NCI-H2196 treated with DMSO at 0.1 percent for 48 hours (cell line): ENCODE results near the gene NCAM1.
A peak's percentile ranks its signal among the peaks of the same experiment; 100 is the strongest.

ENCODE experiments used
- DNase-seq: peaks from one replicate; lab custom pipeline; 2025; ENCODE audit not compliant: unreplicated experiment; lab: John Stamatoyannopoulos, UW

NCAM1 gene

DNA sequence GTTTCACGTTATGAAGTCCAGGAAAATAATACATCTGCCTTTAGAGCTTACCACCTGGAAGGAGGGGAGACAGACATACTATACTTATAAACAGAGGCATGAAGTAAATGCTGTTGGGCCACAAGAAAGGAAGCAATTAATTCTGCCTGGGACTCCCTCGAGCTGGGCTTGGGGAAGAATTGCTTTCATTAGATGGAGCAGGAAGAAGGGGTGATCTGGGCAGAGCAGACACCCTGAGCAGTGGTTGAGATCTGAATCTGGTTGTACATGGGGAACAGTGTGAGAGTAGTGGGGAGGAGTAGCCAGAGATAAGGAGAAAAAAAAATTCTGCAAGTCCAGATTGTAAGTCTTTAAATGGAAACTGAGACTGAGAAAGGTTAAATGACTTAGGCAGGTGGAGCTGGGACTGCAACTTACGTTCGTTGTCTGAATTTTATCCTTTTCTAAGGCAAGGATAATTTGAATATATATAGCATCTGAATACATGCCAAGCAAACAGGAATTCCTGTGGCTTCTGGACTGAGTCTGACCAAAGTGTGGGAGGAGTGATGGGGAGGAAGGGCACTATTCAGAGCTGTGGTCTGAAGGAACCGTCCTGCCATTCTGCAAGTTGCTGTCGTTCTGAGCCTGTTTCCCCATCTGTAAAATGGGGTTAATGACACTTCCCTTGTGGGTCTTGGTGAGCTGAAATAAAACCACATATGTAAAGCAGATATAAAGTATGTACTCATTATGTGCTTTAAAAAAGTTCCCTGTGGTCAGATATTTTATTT lies 7.9 kb downstream of the NCAM1 start:
- DNase-seq: no peak

DNA sequence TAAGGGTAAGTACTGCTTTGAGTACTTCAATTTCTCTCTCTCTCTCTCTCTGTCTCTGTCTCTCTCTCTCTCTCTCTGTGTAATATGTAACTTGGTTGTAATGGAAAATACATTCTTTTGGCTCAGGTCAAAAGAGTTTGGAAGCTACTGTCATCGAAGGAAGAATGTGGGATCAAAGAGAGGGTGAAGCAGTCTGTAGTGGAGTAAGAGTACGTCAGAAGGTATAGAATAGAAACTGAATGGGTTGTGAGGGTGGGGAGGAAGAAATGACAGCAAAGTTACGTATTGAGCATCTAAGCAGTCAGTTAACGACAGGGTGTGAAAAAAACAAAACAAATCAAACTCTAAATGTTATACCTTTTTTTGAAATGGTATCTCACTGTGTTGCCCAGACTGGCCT lies 10.0 kb downstream of the NCAM1 start:
- DNase-seq: no peak

DNA sequence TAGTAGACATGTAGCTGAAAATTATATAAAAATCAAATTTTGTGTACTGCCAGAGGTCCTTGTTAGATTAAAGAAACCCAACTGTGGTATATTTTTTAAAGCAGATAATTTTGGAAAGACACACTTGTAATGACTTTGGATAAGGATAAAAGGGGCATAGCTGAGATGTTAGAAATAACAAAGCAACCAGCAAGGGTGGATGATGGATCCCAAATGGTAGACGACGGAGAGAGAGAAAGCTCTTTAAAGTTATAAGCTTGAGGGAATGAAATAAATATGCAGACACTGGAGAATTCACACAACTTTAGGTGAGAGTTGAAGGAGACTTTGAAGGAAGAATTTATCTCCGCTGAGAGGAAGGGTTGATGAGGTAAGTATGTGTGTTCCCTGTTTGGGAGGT lies 10.6 kb downstream of the NCAM1 start:
- no peak for DNase-seq

DNA sequence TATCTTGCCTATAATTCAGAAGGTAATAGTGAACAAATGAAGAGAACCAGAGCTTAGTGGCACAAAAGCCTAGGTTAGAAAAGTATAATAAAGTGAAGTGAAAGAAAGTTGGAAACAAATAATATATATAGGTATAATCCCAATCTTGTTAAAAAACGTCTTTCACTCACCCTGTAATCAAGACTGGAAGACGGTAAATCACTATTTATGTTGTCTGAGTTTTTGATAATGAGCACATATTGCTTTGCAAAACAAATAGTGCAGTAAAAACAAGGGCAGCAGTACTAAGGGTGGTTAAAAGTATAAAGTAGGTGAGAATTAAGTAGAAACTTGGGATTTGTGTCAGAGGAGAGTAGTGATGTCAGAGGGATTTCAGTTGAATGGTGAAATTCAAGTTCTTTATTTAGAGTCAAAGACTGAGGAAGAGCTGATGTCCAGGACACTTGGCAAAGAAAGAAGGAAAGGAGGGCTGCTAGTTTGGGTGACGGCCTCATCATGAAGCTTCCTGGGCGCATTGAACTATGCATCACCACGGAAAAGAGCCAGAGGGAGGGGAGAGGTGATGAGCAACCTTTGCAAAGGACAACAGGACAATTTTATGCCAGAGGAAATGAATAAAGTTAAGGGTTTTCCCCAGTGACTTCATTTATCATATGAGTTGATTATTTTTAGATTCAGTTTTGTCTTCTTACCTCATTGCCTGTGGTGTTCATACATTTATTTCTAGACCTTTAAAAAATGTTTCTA lies 11.4 kb downstream of the NCAM1 start:
- no peak for DNase-seq

- no peak for DNase-seq
Observed at GRCh38 chr11:112975051-112975450, 13.8 kb downstream of the NCAM1 start.

- DNase-seq: no peak
Observed at GRCh38 chr11:112975493-112975892, 14.3 kb downstream of the NCAM1 start.

DNA sequence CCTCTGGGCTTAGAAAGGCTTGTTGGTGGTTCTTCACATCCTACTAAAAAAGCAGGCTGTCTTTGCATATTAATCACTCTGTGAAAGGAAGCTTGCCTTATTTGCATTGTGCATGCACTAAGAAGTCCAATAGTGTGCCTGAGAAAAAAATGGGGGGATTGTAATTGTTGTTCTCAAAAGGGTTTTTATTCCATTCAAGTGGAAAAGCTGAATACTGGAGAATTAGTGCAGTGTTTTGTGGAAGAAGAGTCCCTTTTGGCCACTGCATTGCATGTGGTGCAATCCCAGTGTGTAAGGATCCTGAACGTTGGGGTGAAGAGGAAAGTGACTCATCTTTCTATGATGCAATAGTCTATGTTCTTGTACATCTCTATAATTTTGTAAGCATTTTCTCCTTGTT lies 16.5 kb downstream of the NCAM1 start:
- DNase-seq: no peak

- DNase-seq: peak; percentile 50
Observed at GRCh38 chr11:112983887-112984286, 22.7 kb downstream of the NCAM1 start.

- DNase-seq: no peak
Observed at GRCh38 chr11:112989198-112989597, 28.0 kb downstream of the NCAM1 start.

DNA sequence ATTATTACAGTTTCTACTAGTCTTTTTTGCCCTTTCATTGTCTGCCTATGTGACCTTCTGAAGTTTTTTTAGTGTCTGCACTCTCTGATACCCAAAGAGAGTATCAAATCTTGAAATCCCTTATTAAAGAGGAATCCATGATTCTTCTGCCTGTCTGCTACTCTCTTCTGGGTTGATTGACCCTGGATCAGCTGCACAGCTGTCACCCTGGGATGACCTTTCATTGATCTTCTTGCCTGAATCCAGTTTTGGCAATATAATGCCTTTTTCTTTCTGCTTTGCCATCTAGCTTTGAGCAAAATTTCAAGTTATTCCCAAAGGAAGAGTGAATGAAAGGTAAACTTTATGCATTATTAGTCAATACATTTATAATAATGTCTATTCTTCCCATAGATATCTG lies 32.6 kb downstream of the NCAM1 start:
- no peak for DNase-seq

- no peak for DNase-seq
Observed at GRCh38 chr11:112995423-112996090, 34.3 kb downstream of the NCAM1 start.

- DNase-seq: no peak
Observed at GRCh38 chr11:112996994-112997393, 35.8 kb downstream of the NCAM1 start.

- DNase-seq: no peak
Observed at GRCh38 chr11:112997857-112998466, 36.7 kb downstream of the NCAM1 start.

GRCh38 chr11:112999520-112999919 lies 38.3 kb downstream of the NCAM1 start:
- no peak for DNase-seq

- peak; percentile 86 for DNase-seq
Observed at GRCh38 chr11:113001709-113002108, 40.5 kb downstream of the NCAM1 start.

- DNase-seq: peak; percentile 23
Observed at GRCh38 chr11:113006896-113007445, 45.8 kb downstream of the NCAM1 start.

GRCh38 chr11:113014262-113015097 lies 53.3 kb downstream of the NCAM1 start:
- DNase-seq: peak; percentile 78

DNA sequence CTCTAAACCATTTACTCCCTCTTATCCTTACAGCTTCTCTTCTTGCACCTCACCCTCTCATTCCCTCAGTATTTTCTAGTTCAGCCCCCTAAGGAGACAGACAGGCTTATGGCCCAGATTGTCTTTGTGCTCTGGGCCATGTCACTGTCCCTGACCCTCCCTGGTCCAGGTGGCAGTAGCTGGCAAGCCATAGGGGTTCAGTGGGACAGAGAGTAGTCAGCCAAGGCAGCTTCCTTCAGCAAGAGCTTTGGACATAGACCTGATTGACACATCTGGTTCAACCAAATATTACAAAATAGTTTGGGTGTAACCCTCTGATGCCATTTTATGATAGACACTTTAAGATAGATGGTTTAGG lies 53.9 kb downstream of the NCAM1 start:
- no peak for DNase-seq

GRCh38 chr11:113016905-113017304 lies 55.7 kb downstream of the NCAM1 start:
- no peak for DNase-seq

DNA sequence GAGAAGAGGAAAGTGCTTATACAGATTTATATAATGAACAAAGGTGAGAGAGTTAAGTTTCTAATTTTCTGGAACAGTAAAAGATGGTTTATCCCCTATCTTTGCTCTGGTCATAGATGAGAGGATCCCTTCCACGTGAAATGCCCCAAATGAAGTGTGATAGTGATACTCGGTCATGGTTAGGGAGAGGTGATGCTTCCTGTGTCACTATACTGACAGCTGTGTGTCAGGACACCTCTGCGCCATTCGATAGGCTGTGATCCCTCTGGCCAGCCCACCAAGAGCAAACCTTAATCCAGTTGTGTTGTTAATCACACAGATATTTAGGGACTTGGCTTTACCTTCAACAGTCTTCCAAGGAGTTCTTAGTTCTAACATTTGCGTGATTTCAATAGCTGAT lies 57.7 kb downstream of the NCAM1 start:
- DNase-seq: no peak
